HepG2 (cell line): ENCODE data around the gene ATRNL1. TPM values are rescaled to one million over a fixed set of nuclear protein-coding genes. Genes with fewer than 3 reads are reported as not detected.

Experiments used
- ATAC-seq: fragments of 200-7000 bp; cut with Tn5 transposase; 3 replicates; pipeline ENCODE4 v1.9.1; 2020; ENCODE audit warnings: mild to moderate bottlenecking, moderate library complexity
- BruUV-seq: library from RNA; stranded (reverse); fragments of 400-500 nt; replicated peaks from 2 replicates; lab custom pipeline; 2021; lab: Mats Ljungman, UMichigan
- CTCF ChIA-PET: fragments of 300-600 bp; formaldehyde crosslinking; extraction: SDS; loops from one replicate; lab custom pipeline; 2021; ENCODE audit warnings: low total read pairs, inconsistent platforms, low intra/inter-chr PET ratio; lab: Yijun Ruan, JAX
- POLR2A ChIA-PET: fragments of 350-600 bp; sonication (Branson Sonifier 250); formaldehyde crosslinking; loops from one replicate; lab custom pipeline; 2020; ENCODE audit warnings: antibody characterized with exemption, inconsistent platforms; lab: Yijun Ruan, JAX
- DNase-seq: peaks from one replicate; pipeline ENCODE4 v3.0.0-alpha.2; 2015; ENCODE audit warnings: low spot score
- FAIRE-seq: peaks from 3 replicates; lab custom pipeline; 2011; peaks lifted over from hg19 to GRCh38; lab: Jason Lieb, UNC
- H2AFZ ChIP-seq: one replicate; pipeline ENCODE4 v1.6.1; 2011; ENCODE audit warnings: low read length, inconsistent platforms
- H3K27ac ChIP-seq: fragments of 300-600 bp; 3 replicates; pipeline ENCODE4 v1.8.0; 2011; ENCODE audit warnings: mixed run types, mild to moderate bottlenecking, mixed read lengths, low read length, inconsistent platforms; ENCODE audit not compliant: insufficient read depth; ENCODE audit errors: extremely low read length
- H3K27me3 ChIP-seq, 2 experiments: fragments of 200-600 bp in 1 of 2; 2 replicates in 1 of 2; 3 replicates in 1 of 2; pipeline versions ENCODE4 v1.6.0 to v1.8.0; 2011; ENCODE audit warnings: low read length in 2 of 2, mild to moderate bottlenecking in 2 of 2, moderate library complexity in 2 of 2, inconsistent platforms in 1 of 2; ENCODE audit not compliant: insufficient read depth in 2 of 2, control insufficient read depth in 1 of 2
- H3K36me3 ChIP-seq, 2 experiments: fragments of 200-600 bp in 1 of 2; replicated peaks in 1 of 2; 2 replicates in 1 of 2; 3 replicates in 1 of 2; pipeline versions ENCODE4 v1.5.1 to v1.8.0; 2011; ENCODE audit warnings: low read length in 2 of 2, inconsistent platforms in 1 of 2; ENCODE audit not compliant: insufficient read depth in 2 of 2, control insufficient read depth in 1 of 2
- H3K4me1 ChIP-seq: 2 replicates; pipeline ENCODE4 v1.5.1; 2012; ENCODE audit warnings: low read length, inconsistent platforms; ENCODE audit not compliant: insufficient read depth
- H3K4me2 ChIP-seq: 2 replicates; pipeline ENCODE4 v1.6.0; 2011; ENCODE audit warnings: low read depth, low read length, inconsistent platforms
- H3K4me3 ChIP-seq, 3 experiments: fragments of 200-600 bp in 1 of 3; sonication (generic), shearing (Covaris generic) in 1 of 3; replicated peaks in 1 of 3; 2 replicates each; pipeline ENCODE4 v1.5.1; 2011 to 2016; ENCODE audit warnings: low read length in 3 of 3, inconsistent platforms in 2 of 3, low read depth in 2 of 3, mild to moderate bottlenecking in 2 of 3, control low read depth in 1 of 3, mixed read lengths in 1 of 3; ENCODE audit not compliant: insufficient read depth in 1 of 3
- H3K79me2 ChIP-seq: one replicate; pipeline ENCODE4 v1.6.1; 2011; ENCODE audit warnings: low read length, inconsistent platforms; ENCODE audit not compliant: insufficient read depth
- H3K9ac ChIP-seq: 2 replicates; pipeline ENCODE4 v1.6.0; 2011; ENCODE audit warnings: mild to moderate bottlenecking, low read depth, low read length, inconsistent platforms; ENCODE audit not compliant: insufficient read depth
- H3K9me3 ChIP-seq: 2 replicates; pipeline ENCODE4 v1.5.1; 2012; ENCODE audit warnings: mild to moderate bottlenecking, low read length
- H4K20me1 ChIP-seq: 2 replicates; pipeline ENCODE4 v1.6.0; 2011; ENCODE audit warnings: inconsistent platforms, mild to moderate bottlenecking, low read length, moderate library complexity; ENCODE audit not compliant: insufficient read depth
- ASH2L ChIP-seq: fragments of 300-600, 200-600 bp; sonication (generic); IDR thresholded peaks from 2 replicates; pipeline ENCODE4 v1.7.0; 2017; ENCODE audit warnings: low read depth, mild to moderate bottlenecking, moderate library complexity, mixed read lengths, low read length; ENCODE audit not compliant: insufficient read length
- BCL3 ChIP-seq: sonication (generic); formaldehyde crosslinking; IDR thresholded peaks from 2 replicates; pipeline ENCODE4 v1.5.1; 2020; ENCODE audit warnings: mild to moderate bottlenecking, missing genetic modification reagents, moderate library complexity
- CHD2 ChIP-seq: IDR thresholded peaks from 2 replicates; pipeline ENCODE4 v1.6.1; 2011; ENCODE audit warnings: low read depth, low read length, improper control_type of control experiment
- ERF ChIP-seq: IDR thresholded peaks from 2 replicates; pipeline ENCODE4 v1.6.1; 2018; ENCODE audit warnings: missing biosample characterization, missing genetic modification reagents
- PAXIP1 ChIP-seq: sonication (generic); formaldehyde crosslinking; conservative IDR thresholded peaks from 2 replicates; pipeline ENCODE4 v1.4.0; 2020; ENCODE audit warnings: mild to moderate bottlenecking, missing genetic modification reagents, moderate library complexity
- SOX6 ChIP-seq, 2 experiments: fragments of 450-650 bp in 1 of 2; sonication (generic) in 1 of 2; formaldehyde crosslinking in 1 of 2; IDR thresholded peaks; 2 replicates each; pipeline versions ENCODE4 v1.4.0 to v1.6.1; 2017 to 2020; ENCODE audit warnings: antibody characterized with exemption in 1 of 2, mild to moderate bottlenecking in 1 of 2, missing genetic modification reagents in 1 of 2
- TARDBP ChIP-seq: sonication (generic); formaldehyde crosslinking; IDR thresholded peaks from 2 replicates; pipeline ENCODE4 v1.8.0; 2022; ENCODE audit warnings: mild to moderate bottlenecking, missing genetic modification reagents
- TCF12 ChIP-seq, 2 experiments: fragments of 450-650 bp in 1 of 2; sonication (generic) in 1 of 2; formaldehyde crosslinking in 1 of 2; IDR thresholded peaks; 2 replicates each; pipeline versions ENCODE4 v1.6.1 to v1.8.0; 2017 to 2022; ENCODE audit warnings: antibody characterized with exemption in 1 of 2, mild to moderate bottlenecking in 1 of 2, missing genetic modification reagents in 1 of 2, moderate library complexity in 1 of 2
- TCF7 ChIP-seq: sonication (generic); IDR thresholded peaks from 2 replicates; pipeline ENCODE4 v1.6.1; 2016; ENCODE audit warnings: antibody characterized with exemption, low read depth
- TCF7L2 ChIP-seq: IDR thresholded peaks from 2 replicates; pipeline ENCODE4 v1.6.1; 2011; ENCODE audit warnings: mild to moderate bottlenecking, low read depth, low read length, moderate library complexity
- TFE3 ChIP-seq: IDR thresholded peaks from 2 replicates; pipeline ENCODE4 v1.6.1; 2016
- ZBTB26 ChIP-seq: IDR thresholded peaks from 2 replicates; pipeline ENCODE4 v1.6.1; 2016; ENCODE audit warnings: missing compliant biosample characterization, missing genetic modification reagents, borderline replicate concordance
- ZNF724P ChIP-seq: sonication (generic); formaldehyde crosslinking; IDR thresholded peaks from 2 replicates; pipeline ENCODE4 v1.8.0; 2022; ENCODE audit warnings: missing genetic modification reagents, borderline replicate concordance
- ZNF749 ChIP-seq: sonication (generic); formaldehyde crosslinking; IDR thresholded peaks from 2 replicates; pipeline ENCODE4 v1.8.0; 2022; ENCODE audit warnings: mild to moderate bottlenecking, missing genetic modification reagents, moderate library complexity, borderline replicate concordance
- WGBS: methylation state at CpG from one replicate; pipeline ENCODE4 v1.1.6; 2017; ENCODE audit warnings: low lambda C conversion rate; 5-methylcytosine and 5-hydroxymethylcytosine counted together
- in situ Hi-C: cut with HindIII; loops from 2 replicates; pipeline ENCODE4 v1.10.0; 2017; ENCODE audit warnings: low pct_unique_long_range_greater_than_20kb; ENCODE audit not compliant: extremely low pct_ligation_motif_present
- intact Hi-C: fragments of 100-400 bp; cut with micrococcal nuclease; formaldehyde crosslinking; loops from one replicate; pipeline ENCODE4 v1.10.0; 2022; ENCODE audit not compliant: unreplicated experiment
- polyA plus RNA-seq, 8 experiments: library from polyadenylated mRNA; depleted of rRNA in 3 of 8; stranded (reverse) in 7 of 8; unstranded in 1 of 8; fragments of >200 nt; fragmentation: Illumina TruSeq in 4 of 8; extraction: Trizol in 4 of 8; gene quantifications; 2 replicates each; pipeline versions ENCODE4 v1.2.1 to v1.2.3, GENCODE V29; 2011 to 2016; ENCODE audit warnings: low read depth in 4 of 8, missing spikeins in 1 of 8, mixed read lengths in 1 of 8; ENCODE audit not compliant: insufficient read depth in 1 of 8
- total RNA-seq, 5 experiments: library from RNA; depleted of rRNA; stranded (reverse); fragments of >200 nt; fragmentation: Illumina TruSeq; extraction: Trizol; gene quantifications; 2 replicates each; pipeline ENCODE4 v1.2.3, GENCODE V29; 2016; ENCODE audit warnings: low read depth in 1 of 5
- TF ChIP-seq, protein P1 (sequence below): sonication (generic); formaldehyde crosslinking; IDR thresholded peaks from 2 replicates; pipeline ENCODE4 v1.4.0; 2020; ENCODE audit warnings: missing genetic modification reagents

Gene ATRNL1
- total and polyA plus RNA-seq, 2 of the 13 experiments (the other 11 are each of a cell fraction or from before 2014, with no cell fraction given): 0.04 TPM; not detected in 1

DNA sequence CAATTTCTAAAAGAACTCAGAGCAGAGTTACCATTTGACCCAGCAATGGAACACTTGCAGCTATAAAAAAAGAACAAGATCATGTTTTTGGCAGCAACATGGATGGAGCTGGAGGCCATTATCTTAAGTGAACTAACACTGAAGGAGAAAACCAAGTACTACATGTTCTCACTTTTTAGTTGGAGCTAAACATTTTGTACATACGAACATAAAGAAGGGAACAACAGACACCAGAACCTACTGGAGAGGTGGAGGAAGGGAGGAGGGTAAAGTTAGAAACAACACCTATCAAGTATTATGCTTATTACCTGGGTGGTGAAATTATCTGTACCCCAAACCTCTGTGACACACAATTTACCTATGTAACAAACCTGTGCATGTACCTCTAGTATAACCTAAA lies 329.5 kb downstream of the ATRNL1 start:
- FAIRE-seq: no peak
- BruUV-seq: no TSS peak
- WGBS: 3% methylated on average over 1 of the region's 1 CpG
- no peak for TF ChIP-seq TCF7
- no peak for TF ChIP-seq ERF (CRISPR knock-in tag)
- TF ChIP-seq TCF7L2: no peak
- TF ChIP-seq TFE3: no peak
- TF ChIP-seq ZNF749 (CRISPR knock-in tag): no peak
- TF ChIP-seq, protein P1, sequence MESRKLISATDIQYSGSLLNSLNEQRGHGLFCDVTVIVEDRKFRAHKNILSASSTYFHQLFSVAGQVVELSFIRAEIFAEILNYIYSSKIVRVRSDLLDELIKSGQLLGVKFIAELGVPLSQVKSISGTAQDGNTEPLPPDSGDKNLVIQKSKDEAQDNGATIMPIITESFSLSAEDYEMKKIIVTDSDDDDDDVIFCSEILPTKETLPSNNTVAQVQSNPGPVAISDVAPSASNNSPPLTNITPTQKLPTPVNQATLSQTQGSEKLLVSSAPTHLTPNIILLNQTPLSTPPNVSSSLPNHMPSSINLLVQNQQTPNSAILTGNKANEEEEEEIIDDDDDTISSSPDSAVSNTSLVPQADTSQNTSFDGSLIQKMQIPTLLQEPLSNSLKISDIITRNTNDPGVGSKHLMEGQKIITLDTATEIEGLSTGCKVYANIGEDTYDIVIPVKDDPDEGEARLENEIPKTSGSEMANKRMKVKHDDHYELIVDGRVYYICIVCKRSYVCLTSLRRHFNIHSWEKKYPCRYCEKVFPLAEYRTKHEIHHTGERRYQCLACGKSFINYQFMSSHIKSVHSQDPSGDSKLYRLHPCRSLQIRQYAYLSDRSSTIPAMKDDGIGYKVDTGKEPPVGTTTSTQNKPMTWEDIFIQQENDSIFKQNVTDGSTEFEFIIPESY (CRISPR knock-in tag): no peak
- TF ChIP-seq PAXIP1 (CRISPR knock-in tag): no peak
- TF ChIP-seq TCF12 (IDR thresholded peaks at IDR 0.05): no peak
- TF ChIP-seq TCF12 (CRISPR knock-in tag; IDR thresholded peaks at IDR 0.05): no peak
- TF ChIP-seq CHD2: no peak
- TF ChIP-seq ASH2L: no peak
- TF ChIP-seq ZNF724P (CRISPR knock-in tag): no peak
- TF ChIP-seq TARDBP (CRISPR knock-in tag): no peak
- no peak for TF ChIP-seq BCL3 (CRISPR knock-in tag)
- no peak for TF ChIP-seq SOX6 (IDR thresholded peaks at IDR 0.05)
- TF ChIP-seq SOX6 (CRISPR knock-in tag; IDR thresholded peaks at IDR 0.05): no peak
- TF ChIP-seq ZBTB26: no peak

More for the DNA sequence above, 329.5 kb downstream of the ATRNL1 start:
- Histone ChIP-seq H3K4me2 (no peak overlapping the region), H2AFZ (no peak overlapping the region), H3K9me3 (no peaks in the 10 kb centered on the region), H3K27ac (no peak overlapping the region), H3K4me3 (no peak overlapping the region), H4K20me1 (no peaks in the 10 kb centered on the region), H3K9ac (no peak overlapping the region), H3K79me2 (no peaks in the 10 kb centered on the region), H3K4me1 (no peaks in the 10 kb centered on the region), H3K36me3 (no peaks in the 10 kb centered on the region), H3K27me3 (no peaks in the 10 kb centered on the region)
- in situ Hi-C loops: no loop called here
- ATAC-seq (no peak), DNase-seq (no peak)
- intact Hi-C loops: no loop called here
- POLR2A ChIA-PET: no interaction called here
- CTCF ChIA-PET: no interaction called here
